Osteoblast (primary cell): ENCODE data around the gene PXDN. TPM values are rescaled to one million over a fixed set of nuclear protein-coding genes. Genes with fewer than 3 reads are reported as not detected.
A peak's percentile ranks its signal among the peaks of the same experiment; 100 is the strongest.
"Not testable (repeated sequence)": the region's sequence is repeated elsewhere in the genome, so short reads cannot be mapped to it uniquely, and the experiment has no call there.

Experiments used
- DNase-seq: peaks from one replicate; pipeline ENCODE4 v3.0.0; 2011; ENCODE audit warnings: low spot score, mixed read lengths; ENCODE audit not compliant: insufficient read length; ENCODE audit errors: missing footprints
- H2AFZ ChIP-seq: 2 replicates; pipeline ENCODE4 v1.6.0; 2011; ENCODE audit warnings: mild to moderate bottlenecking, low read length
- H3K27ac ChIP-seq: 2 replicates; pipeline ENCODE4 v1.5.1; 2011; ENCODE audit warnings: mild to moderate bottlenecking, low read depth, low read length, moderate library complexity
- H3K27me3 ChIP-seq: 2 replicates; pipeline ENCODE4 v1.6.0; 2012; ENCODE audit warnings: mild to moderate bottlenecking, control low read depth, inconsistent platforms, low read length, moderate library complexity; ENCODE audit not compliant: insufficient read depth
- H3K36me3 ChIP-seq: 2 replicates; pipeline ENCODE4 v1.5.1; 2011; ENCODE audit warnings: mild to moderate bottlenecking, low read length, control low read depth, moderate library complexity; ENCODE audit not compliant: insufficient read depth
- H3K4me1 ChIP-seq: 2 replicates; pipeline ENCODE4 v1.5.1; 2011; ENCODE audit warnings: mild to moderate bottlenecking, low read length, control low read depth, moderate library complexity; ENCODE audit not compliant: insufficient read depth
- H3K4me2 ChIP-seq: 2 replicates; pipeline ENCODE4 v1.6.0; 2011; ENCODE audit warnings: mild to moderate bottlenecking, low read length; ENCODE audit not compliant: insufficient read depth
- H3K4me3 ChIP-seq: fragments of 200-600 bp; sonication (generic); 3 replicates; pipeline ENCODE4 v1.5.1; 2012; ENCODE audit warnings: mild to moderate bottlenecking, low read length, inconsistent platforms; ENCODE audit not compliant: insufficient read depth
- H3K79me2 ChIP-seq: 2 replicates; pipeline ENCODE4 v1.6.0; 2012; ENCODE audit warnings: mild to moderate bottlenecking, low read length, control low read depth, inconsistent platforms; ENCODE audit not compliant: insufficient read depth
- H3K9me3 ChIP-seq: 2 replicates; pipeline ENCODE4 v1.5.1; 2011; ENCODE audit warnings: low read depth, low read length, control low read depth
- H4K20me1 ChIP-seq: 2 replicates; pipeline ENCODE4 v1.6.0; 2012; ENCODE audit warnings: mild to moderate bottlenecking, low read length, control low read depth; ENCODE audit not compliant: insufficient read depth
- total RNA-seq: library from RNA; depleted of rRNA; stranded (reverse); fragments of >200 nt; gene quantifications from 2 replicates; pipeline ENCODE4 v1.2.3, GENCODE V29; 2012
- TF ChIP-seq, protein P1 (sequence below): IDR thresholded peaks from 2 replicates; pipeline ENCODE4 v1.5.1; 2011; ENCODE audit warnings: mild to moderate bottlenecking, low read depth, low read length, moderate library complexity; ENCODE audit errors: extremely low read depth

The PXDN gene
- total RNA-seq, 1 donor = 307 TPM

DNA sequence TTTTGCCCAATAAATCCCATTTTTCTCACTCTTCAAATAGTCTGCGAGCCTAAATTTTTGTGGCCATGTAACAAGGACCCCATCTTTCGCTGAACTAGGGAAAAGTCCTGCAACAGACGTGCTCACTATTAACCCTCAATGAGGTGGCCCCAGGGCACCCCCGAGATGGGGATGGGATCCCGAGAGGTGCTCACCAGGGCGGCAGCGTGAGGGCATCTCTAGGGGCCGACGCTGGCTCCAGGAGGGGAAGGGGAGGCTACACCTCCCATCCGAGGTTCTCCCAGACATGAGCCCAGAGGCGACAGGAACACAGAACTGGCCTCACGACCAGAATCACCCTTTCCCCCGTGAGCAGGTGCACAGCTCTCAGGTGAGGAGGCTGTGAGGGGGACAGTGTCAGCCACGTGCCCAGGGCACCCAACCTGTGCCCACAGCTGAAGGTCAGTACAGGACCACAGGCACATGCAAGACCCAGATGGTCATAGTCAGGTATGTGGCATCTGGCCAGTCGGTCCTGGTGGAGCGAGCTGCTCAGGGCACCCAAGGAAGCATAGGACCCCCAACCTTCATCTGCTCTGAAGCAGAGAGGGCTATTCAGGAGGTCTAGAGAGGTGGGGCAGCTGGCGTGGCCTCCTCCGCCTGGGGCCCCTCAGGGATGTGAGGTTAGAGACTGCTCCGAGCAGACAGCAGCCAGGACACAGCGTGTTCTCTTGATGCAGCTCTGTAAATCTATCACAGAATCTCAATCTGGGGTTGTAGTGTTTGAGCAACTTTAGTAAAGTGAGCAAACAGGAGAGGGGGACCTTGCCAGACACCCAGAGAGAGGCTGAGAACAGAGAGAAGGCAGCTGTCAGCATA, 62.8 kb downstream of the PXDN start:
- Histone ChIP-seq H3K4me3 (no peak overlapping the region), H3K4me1 (peaks cover 8% of the 10 kb centered on the region), H3K4me2 (no peak overlapping the region), H4K20me1 (peaks cover 3% of the 10 kb centered on the region), H3K27ac (no peak overlapping the region), H3K9me3 (no peaks in the 10 kb centered on the region), H3K36me3 (peaks cover 58% of the 10 kb centered on the region), H2AFZ (no peak overlapping the region), H3K79me2 (peaks cover 7% of the 10 kb centered on the region), H3K27me3 (no peaks in the 10 kb centered on the region)
- TF ChIP-seq, protein P1, sequence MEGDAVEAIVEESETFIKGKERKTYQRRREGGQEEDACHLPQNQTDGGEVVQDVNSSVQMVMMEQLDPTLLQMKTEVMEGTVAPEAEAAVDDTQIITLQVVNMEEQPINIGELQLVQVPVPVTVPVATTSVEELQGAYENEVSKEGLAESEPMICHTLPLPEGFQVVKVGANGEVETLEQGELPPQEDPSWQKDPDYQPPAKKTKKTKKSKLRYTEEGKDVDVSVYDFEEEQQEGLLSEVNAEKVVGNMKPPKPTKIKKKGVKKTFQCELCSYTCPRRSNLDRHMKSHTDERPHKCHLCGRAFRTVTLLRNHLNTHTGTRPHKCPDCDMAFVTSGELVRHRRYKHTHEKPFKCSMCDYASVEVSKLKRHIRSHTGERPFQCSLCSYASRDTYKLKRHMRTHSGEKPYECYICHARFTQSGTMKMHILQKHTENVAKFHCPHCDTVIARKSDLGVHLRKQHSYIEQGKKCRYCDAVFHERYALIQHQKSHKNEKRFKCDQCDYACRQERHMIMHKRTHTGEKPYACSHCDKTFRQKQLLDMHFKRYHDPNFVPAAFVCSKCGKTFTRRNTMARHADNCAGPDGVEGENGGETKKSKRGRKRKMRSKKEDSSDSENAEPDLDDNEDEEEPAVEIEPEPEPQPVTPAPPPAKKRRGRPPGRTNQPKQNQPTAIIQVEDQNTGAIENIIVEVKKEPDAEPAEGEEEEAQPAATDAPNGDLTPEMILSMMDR = no peak
- peak; percentile 70 for DNase-seq

DNA sequence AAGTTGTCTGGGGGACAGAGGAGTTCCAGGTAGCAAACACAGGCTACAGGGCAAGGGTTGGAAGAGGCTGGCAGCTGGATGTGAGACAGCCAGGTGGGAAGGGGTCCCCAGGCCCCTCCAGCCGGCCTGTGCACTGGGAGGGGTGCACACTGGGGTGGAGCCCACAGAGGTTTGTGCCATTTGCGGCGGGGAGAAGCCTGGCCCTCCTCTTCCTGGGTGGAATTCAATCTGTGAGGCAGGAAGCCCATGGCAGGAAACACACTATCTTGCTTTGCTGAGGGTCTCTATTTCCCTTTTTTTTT, 63.3 kb downstream of the PXDN start:
- TF ChIP-seq, protein P1 = no peak
- Histone ChIP-seq H4K20me1 (peaks cover 3% of the 10 kb centered on the region), H3K27ac (no peak overlapping the region)

DNA sequence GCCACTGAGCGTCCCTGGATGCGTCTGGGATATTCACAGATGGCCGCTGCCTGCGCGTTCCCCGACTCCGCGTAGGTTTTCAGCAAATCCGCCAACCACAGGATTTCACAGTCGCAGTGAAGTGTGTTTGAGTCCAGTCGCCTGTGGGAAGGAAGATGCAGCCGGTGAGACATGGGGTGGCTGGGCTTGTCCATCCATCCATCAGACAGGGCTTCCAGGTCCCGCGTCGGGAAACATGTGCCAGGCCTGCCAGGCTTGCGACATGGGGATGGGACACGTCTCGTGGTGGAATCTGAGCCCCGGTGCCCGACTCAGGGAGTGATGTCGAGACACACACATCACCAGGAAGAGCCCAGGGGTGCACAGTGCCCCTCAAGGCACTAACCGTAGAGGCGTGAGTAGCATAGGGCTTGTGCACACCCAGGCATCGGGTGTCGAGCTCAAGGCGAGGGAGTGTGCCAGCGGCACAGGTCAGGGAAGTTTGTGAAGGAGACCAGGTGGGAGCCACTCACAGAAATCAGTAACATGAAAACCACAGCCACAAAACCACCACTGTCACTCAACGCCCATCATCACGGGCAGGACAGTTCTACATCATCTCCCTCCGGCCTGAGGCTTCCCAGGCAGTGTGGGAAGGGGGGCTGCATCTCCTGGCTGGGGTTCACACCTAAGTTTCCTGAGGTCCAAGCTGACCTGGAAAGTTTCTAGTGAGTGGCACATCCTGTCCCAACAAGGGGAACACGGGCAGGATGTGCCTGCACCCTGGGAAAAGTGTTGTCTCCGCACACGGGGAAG, 63.9 kb downstream of the PXDN start:
- no peak overlapping the region for H2AFZ ChIP-seq
- no peaks in the 10 kb centered on the region for H3K9me3 ChIP-seq
- no peak overlapping the region for H3K4me3 ChIP-seq
- peak; percentile 58 for DNase-seq
- no peaks in the 10 kb centered on the region for H3K27me3 ChIP-seq
- H3K4me1 ChIP-seq = peaks cover 4% of the 10 kb centered on the region
- no peak overlapping the region for H3K27ac ChIP-seq
- H3K79me2 ChIP-seq = peaks cover 6% of the 10 kb centered on the region
- TF ChIP-seq, protein P1 = no peak
- peaks cover 2% of the 10 kb centered on the region for H4K20me1 ChIP-seq
- no peak overlapping the region for H3K4me2 ChIP-seq
- peaks cover 63% of the 10 kb centered on the region for H3K36me3 ChIP-seq

More for the DNA sequence above, 63.3 kb downstream of the PXDN start:
- Histone ChIP-seq H2AFZ (no peak overlapping the region), H3K4me3 (no peak overlapping the region), H3K27me3 (no peaks in the 10 kb centered on the region), H3K4me2 (no peak overlapping the region), H3K36me3 (peaks cover 63% of the 10 kb centered on the region), H3K9me3 (no peaks in the 10 kb centered on the region), H3K4me1 (peaks cover 3% of the 10 kb centered on the region), H3K79me2 (peaks cover 7% of the 10 kb centered on the region)
- peak; percentile 29 for DNase-seq

DNA sequence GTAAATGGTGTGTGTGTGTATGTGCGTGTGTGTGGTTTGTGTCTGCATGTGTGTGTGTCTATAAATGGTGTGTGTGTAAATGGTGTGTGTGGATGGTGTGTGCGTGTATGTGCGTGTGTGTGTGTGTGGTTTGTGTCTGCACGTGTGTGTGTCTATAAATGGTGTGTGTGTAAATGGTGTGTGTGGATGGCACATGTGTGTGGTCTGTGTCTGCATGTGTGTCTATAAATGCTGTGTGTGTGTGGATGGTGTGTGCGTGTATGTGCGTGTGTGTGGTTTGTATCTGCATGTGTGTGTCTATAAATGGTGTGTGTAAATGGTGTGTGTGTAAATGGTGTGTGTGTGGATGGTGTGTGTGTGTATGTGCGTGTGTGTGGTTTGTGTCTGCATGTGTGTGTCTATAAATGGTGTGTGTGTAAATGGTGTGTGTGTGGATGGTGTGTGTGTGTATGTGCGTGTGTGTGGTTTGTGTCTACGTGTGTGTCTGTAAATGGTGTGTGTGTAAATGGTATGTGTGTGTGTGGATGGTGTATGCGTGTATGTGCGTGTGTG, 64.8 kb downstream of the PXDN start:
- not testable (repeated sequence) for H3K4me3 ChIP-seq, H4K20me1 ChIP-seq, H3K27ac ChIP-seq, H3K79me2 ChIP-seq, H2AFZ ChIP-seq, DNase-seq, H3K4me1 ChIP-seq, H3K27me3 ChIP-seq, H3K9me3 ChIP-seq, H3K4me2 ChIP-seq
- H3K36me3 ChIP-seq = peaks cover 67% of the 10 kb centered on the region

DNA sequence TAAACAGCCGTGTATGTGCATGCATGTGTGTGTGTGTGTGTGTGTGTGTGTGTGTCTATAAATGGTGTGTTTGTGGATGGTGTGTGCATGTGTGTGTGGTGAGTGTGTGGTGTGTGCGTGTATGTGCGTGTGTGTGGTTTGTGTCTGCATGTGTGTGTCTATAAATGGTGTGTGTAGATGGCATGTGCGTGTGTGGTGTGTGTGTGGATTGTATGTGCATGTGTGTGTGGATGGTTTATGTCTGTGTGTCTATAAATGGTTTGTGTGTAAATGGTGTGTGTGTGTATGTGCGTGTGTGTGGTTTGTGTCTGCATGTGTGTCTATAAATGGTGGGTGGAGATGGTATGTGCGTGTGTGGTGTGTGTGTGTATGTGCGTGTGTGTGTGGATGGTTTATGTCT, 65.2 kb downstream of the PXDN start:
- H3K27me3 ChIP-seq, H3K4me2 ChIP-seq, H3K79me2 ChIP-seq, H2AFZ ChIP-seq, H3K4me1 ChIP-seq, H3K9me3 ChIP-seq, DNase-seq, H3K27ac ChIP-seq, H3K4me3 ChIP-seq: not testable (repeated sequence)
- peaks cover 69% of the 10 kb centered on the region for H3K36me3 ChIP-seq
- peaks cover 13% of the 10 kb centered on the region for H4K20me1 ChIP-seq
